Stomach (tissue), 4 donors: ENCODE results near the gene PLXDC1.

Experiments
- POLR2AphosphoS5 ChIP-seq, 3 donors: sonication (generic); formaldehyde crosslinking; IDR thresholded peaks; one replicate each; pipeline ENCODE4 v1.6.1; 2016; ENCODE audit warnings: antibody characterized with exemption in 3 of 3
- TF ChIP-seq, protein P1 (sequence below), 7 experiments: fragments of 450-650 bp in 4 of 7; fragments of 200-600 bp in 3 of 7; sonication (generic) in 3 of 7; IDR thresholded peaks; one replicate each; pipeline ENCODE4 v1.5.1; 2016 to 2019; ENCODE audit warnings: antibody characterized with exemption in 7 of 7, control low read depth in 2 of 7, mild to moderate bottlenecking in 1 of 7

DNA sequence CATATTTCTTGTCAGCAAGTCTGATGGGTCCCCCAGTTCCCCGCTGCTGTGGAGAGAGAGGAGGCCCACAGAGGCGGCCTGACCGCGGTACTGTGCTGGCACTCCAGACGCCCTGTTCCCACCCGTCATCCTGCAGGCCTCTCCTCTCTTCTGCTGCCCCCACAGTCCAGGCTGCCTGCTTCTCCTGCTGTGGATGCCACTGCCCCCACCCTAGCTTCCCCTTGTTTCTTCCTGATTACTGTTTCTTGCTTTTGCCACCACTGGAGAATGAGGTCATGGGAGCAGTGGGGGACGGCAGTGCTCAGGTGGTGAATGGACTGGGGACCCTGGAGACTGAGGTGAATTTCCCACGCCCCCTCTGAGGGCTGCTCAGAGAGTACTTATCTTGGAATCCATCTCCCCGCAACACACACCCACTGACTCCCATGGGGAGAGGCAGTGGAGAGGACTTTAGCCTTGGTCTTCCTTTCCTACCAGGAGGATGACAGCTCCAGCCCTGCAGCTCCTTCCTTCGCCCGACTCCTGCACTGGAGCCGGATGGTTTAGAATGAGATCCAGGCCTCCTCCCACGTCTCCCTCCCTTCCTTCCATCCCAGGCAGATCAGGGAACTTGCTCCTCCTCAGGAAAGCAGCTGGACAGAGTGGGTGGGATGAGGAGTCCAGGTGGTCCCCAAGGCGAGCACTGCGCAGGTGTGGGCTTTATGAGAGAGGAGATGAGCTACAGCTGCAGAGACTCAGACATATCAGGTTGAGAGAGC, 60.4 kb downstream of the PLXDC1 start:
- TF ChIP-seq, protein P1, sequence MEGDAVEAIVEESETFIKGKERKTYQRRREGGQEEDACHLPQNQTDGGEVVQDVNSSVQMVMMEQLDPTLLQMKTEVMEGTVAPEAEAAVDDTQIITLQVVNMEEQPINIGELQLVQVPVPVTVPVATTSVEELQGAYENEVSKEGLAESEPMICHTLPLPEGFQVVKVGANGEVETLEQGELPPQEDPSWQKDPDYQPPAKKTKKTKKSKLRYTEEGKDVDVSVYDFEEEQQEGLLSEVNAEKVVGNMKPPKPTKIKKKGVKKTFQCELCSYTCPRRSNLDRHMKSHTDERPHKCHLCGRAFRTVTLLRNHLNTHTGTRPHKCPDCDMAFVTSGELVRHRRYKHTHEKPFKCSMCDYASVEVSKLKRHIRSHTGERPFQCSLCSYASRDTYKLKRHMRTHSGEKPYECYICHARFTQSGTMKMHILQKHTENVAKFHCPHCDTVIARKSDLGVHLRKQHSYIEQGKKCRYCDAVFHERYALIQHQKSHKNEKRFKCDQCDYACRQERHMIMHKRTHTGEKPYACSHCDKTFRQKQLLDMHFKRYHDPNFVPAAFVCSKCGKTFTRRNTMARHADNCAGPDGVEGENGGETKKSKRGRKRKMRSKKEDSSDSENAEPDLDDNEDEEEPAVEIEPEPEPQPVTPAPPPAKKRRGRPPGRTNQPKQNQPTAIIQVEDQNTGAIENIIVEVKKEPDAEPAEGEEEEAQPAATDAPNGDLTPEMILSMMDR (IDR thresholded peaks at IDR 0.05): no peak
- TF ChIP-seq POLR2AphosphoS5 (IDR thresholded peaks at IDR 0.05): no peak
